Natural killer cell (primary cell): ENCODE measurements around the gene SLC12A8. TPM values are rescaled to one million over a fixed set of nuclear protein-coding genes. Genes with fewer than 3 reads are reported as not detected.

Source experiments
- ATAC-seq, 3 donors: fragments of 150-1000 bp in 2 of 3; fragments of 200-7000 bp in 1 of 3; cut with Tn5 transposase; 1 replicate in 1 of 3; 2 replicates in 2 of 3; pipeline ENCODE4 v1.10.0; 2021; ENCODE audit warnings: mild to moderate bottlenecking in 2 of 3, moderate library complexity in 2 of 3
- DNase-seq, 2 donors: peaks; one replicate each; pipeline versions ENCODE4 v3.0.0 to v3.0.0-alpha.2; 2013 to 2021; ENCODE audit warnings: mixed read lengths in 1 of 2
- H3K27ac ChIP-seq: one replicate; pipeline ENCODE4 v1.5.1; 2013; ENCODE audit warnings: mild to moderate bottlenecking, low read length
- H3K27me3 ChIP-seq: one replicate; pipeline ENCODE4 v1.6.1; 2013; ENCODE audit warnings: low read length; ENCODE audit not compliant: control insufficient read depth, insufficient read depth
- H3K36me3 ChIP-seq: one replicate; pipeline ENCODE4 v1.6.1; 2013; ENCODE audit warnings: low read length; ENCODE audit not compliant: control insufficient read depth, insufficient read depth
- H3K4me1 ChIP-seq: one replicate; pipeline ENCODE4 v1.6.1; 2013; ENCODE audit warnings: low read length; ENCODE audit not compliant: control insufficient read depth, insufficient read depth
- H3K4me3 ChIP-seq: one replicate; pipeline ENCODE4 v1.5.1; 2013; ENCODE audit warnings: low read length
- H3K9me3 ChIP-seq: one replicate; pipeline ENCODE4 v1.6.1; 2013; ENCODE audit warnings: low read length; ENCODE audit not compliant: control insufficient read depth, insufficient read depth
- H3K27ac Mint-ChIP-seq, 2 donors: one replicate each; pipeline ENCODE4 v1.8.0; 2022; ENCODE audit warnings: mild to moderate bottlenecking in 2 of 2, mixed read lengths in 2 of 2, moderate library complexity in 1 of 2
- H3K27me3 Mint-ChIP-seq, 2 donors: one replicate each; pipeline ENCODE4 v1.8.0; 2022; ENCODE audit warnings: low read depth in 2 of 2, mixed read lengths in 2 of 2
- H3K36me3 Mint-ChIP-seq: one replicate; pipeline ENCODE4 v1.8.0; 2022; ENCODE audit warnings: mixed read lengths
- H3K4me1 Mint-ChIP-seq, 2 donors: one replicate each; pipeline ENCODE4 v1.8.0; 2022; ENCODE audit warnings: mixed read lengths in 2 of 2
- H3K4me3 Mint-ChIP-seq: one replicate; pipeline ENCODE4 v1.8.0; 2022; ENCODE audit warnings: mild to moderate bottlenecking, moderate library complexity, mixed read lengths
- H3K9me3 Mint-ChIP-seq, 2 donors: one replicate each; pipeline ENCODE4 v1.8.0; 2022; ENCODE audit warnings: mixed read lengths in 2 of 2
- CTCF ChIP-seq: fragments of 200-600 bp; IDR thresholded peaks from one replicate; pipeline ENCODE4 v1.8.0; 2022; ENCODE audit warnings: antibody characterized with exemption
- WGBS: methylation state at CpG from one replicate; pipeline ENCODE4 v1.1.7; 2013; ENCODE audit warnings: missing lambda C conversion rate; ENCODE audit not compliant: insufficient coverage; 5-methylcytosine and 5-hydroxymethylcytosine counted together
- intact Hi-C: fragments of 100-400 bp; cut with micrococcal nuclease; formaldehyde crosslinking; loops from one replicate; pipeline ENCODE4 v1.14.2; 2022
- total RNA-seq, 4 donors: library from RNA; stranded (reverse); fragments of 120-200 nt in 1 of 4; gene quantifications; one replicate each; pipeline versions ENCODE4 v1.2.3 to v1.2.4, GENCODE V29; 2013 to 2022

The SLC12A8 gene
- total RNA-seq, 3 donors from 2014 or later (not counting 1 experiment from before 2014, with no cell fraction given): 0.25 to 1.4 (median 0.61) TPM

- Mint-ChIP-seq H3K27ac (peak overlapping the region; percentile 82 to 84), H3K9me3 (no peaks in the 10 kb centered on the region), H3K4me1 (peaks cover 59 to 65% of the 10 kb centered on the region in 2 donors), H3K36me3 (peaks cover 8% of the 10 kb centered on the region), H3K4me3 (no peak overlapping the region), H3K27me3 (no peaks in the 10 kb centered on the region)
- DNase-seq: no peak
- intact Hi-C loops: no loop called here
- H3K4me1 ChIP-seq: peaks cover 38% of the 10 kb centered on the region
- 94% methylated on average over 11 of the region's 11 CpGs for WGBS
- no peak for ATAC-seq
- H3K36me3 ChIP-seq: peaks cover 9% of the 10 kb centered on the region
- TF ChIP-seq CTCF: no peak
- no peak overlapping the region for H3K27ac ChIP-seq
- no peak overlapping the region for H3K4me3 ChIP-seq
- no peaks in the 10 kb centered on the region for H3K27me3 ChIP-seq
- peaks cover 3% of the 10 kb centered on the region for H3K9me3 ChIP-seq
These were observed 173.1 kb downstream of the SLC12A8 start for GRCh38 chr3:125039131-125040100.

GRCh38 chr3:125037498-125038150 lies 174.9 kb downstream of the SLC12A8 start:
- WGBS: 27% methylated on average over 2 of the region's 2 CpGs
- DNase-seq: no peak
- Mint-ChIP-seq H3K27ac (peak overlapping the region; percentile 82 to 84), H3K27me3 (no peaks in the 10 kb centered on the region), H3K4me1 (peaks cover 66 to 72% of the 10 kb centered on the region in 2 donors), H3K36me3 (peaks cover 8% of the 10 kb centered on the region), H3K9me3 (no peaks in the 10 kb centered on the region), H3K4me3 (peak overlapping the region; percentile 47)
- ATAC-seq: peak; percentile 56 to 78 (median 68)
- Histone ChIP-seq H3K27ac (no peak overlapping the region), H3K4me3 (no peak overlapping the region), H3K9me3 (peaks cover 3% of the 10 kb centered on the region), H3K27me3 (no peaks in the 10 kb centered on the region), H3K36me3 (peaks cover 1% of the 10 kb centered on the region), H3K4me1 (peaks cover 30% of the 10 kb centered on the region)
- intact Hi-C loops: loop anchor here (2.0 kb wide), 1 partner anchor 13 kb away; no protein-coding TSS in a partner anchor
- no peak for TF ChIP-seq CTCF

GRCh38 chr3:125035217-125035616 lies 177.3 kb downstream of the SLC12A8 start:
- Histone ChIP-seq H3K27me3 (no peaks in the 10 kb centered on the region), H3K27ac (no peak overlapping the region), H3K4me1 (peaks cover 40% of the 10 kb centered on the region), H3K9me3 (peaks cover 3% of the 10 kb centered on the region), H3K4me3 (no peak overlapping the region), H3K36me3 (no peaks in the 10 kb centered on the region)
- Mint-ChIP-seq H3K36me3 (peaks cover 8% of the 10 kb centered on the region), H3K9me3 (no peaks in the 10 kb centered on the region), H3K4me1 (peaks cover 71 to 80% of the 10 kb centered on the region in 2 donors), H3K4me3 (peak overlapping the region; percentile 2), H3K27me3 (no peaks in the 10 kb centered on the region), H3K27ac (peak overlapping the region in 1 of 2 donors; percentile 70)
- WGBS: 72% methylated on average over 3 of the region's 5 CpGs
- intact Hi-C loops: no loop called here
- DNase-seq (no peak), ATAC-seq (peak in 2 of 3 donors; percentile 60 to 62)
- TF ChIP-seq CTCF: no peak
